ENCODE data around the gene PTPMT1. TPM values are rescaled to one million over a fixed set of nuclear protein-coding genes. Genes with fewer than 3 reads are reported as not detected.

The PTPMT1 gene
- total RNA-seq, 2 donors from 2014 or later, result 52.4 TPM

Small RNAs within 50 kb of the gene (small RNA-seq; reads per million reads assigned to genes)
- gene RN7SL652P, result not detected
- not detected for gene RNU5E-10P

Other genes with a start within 250 kb of the PTPMT1 start
- gene MYBPC3, start 212.9 kb upstream of the PTPMT1 start, total RNA-seq, result not detected
- gene SPI1, start 187.1 kb upstream of the PTPMT1 start, total RNA-seq, result 10 to 100 TPM in 1 of 2 donors, 1 to 10 TPM in 1; 7.5 to 10.9 TPM
- gene SLC39A13, start 157.0 kb upstream of the PTPMT1 start, total RNA-seq, result 10 to 100 TPM; 54.7 TPM
- 10 to 100 TPM; 43.8 to 62.8 TPM for gene PSMC3, start 139.2 kb upstream of the PTPMT1 start, total RNA-seq
- gene RAPSN, start 116.5 kb upstream of the PTPMT1 start, total RNA-seq, result not detected
- gene CELF1, start 12.5 kb upstream of the PTPMT1 start, total RNA-seq, result 10 to 100 TPM; 56.0 to 86.0 TPM
- gene KBTBD4, start 13.4 kb downstream of the PTPMT1 start, total RNA-seq, result 1 to 10 TPM; 3.6 to 6.7 TPM
- 10 to 100 TPM; 27.2 to 28.7 TPM for gene NDUFS3, start 13.5 kb downstream of the PTPMT1 start, total RNA-seq
- under 1 TPM in 1 of 2 donors, not detected in 1; 0.66 TPM for gene FAM180B, start 21.1 kb downstream of the PTPMT1 start, total RNA-seq
- gene C1QTNF4, start 28.8 kb downstream of the PTPMT1 start, total RNA-seq, result 1 to 10 TPM in 1 of 2 donors, under 1 TPM in 1; 0.33 to 1.8 TPM
- gene MTCH2, start 77.0 kb downstream of the PTPMT1 start, total RNA-seq, result 10 to 100 TPM; 15.5 to 21.0 TPM
- 1 to 10 TPM; 2.9 to 5.3 TPM for gene AGBL2, start 149.8 kb downstream of the PTPMT1 start, total RNA-seq
- gene FNBP4, start 201.7 kb downstream of the PTPMT1 start, total RNA-seq, result 100 to 1,000 TPM in 1 of 2 donors, 10 to 100 TPM in 1; 87.9 to 129 TPM

Measured in body of pancreas (tissue), 2 donors.